Tibial nerve (tissue), 4 donors: ENCODE measurements around the gene PGAP6. TPM values are rescaled to one million over a fixed set of nuclear protein-coding genes. Genes with fewer than 3 reads are reported as not detected.

ENCODE experiments used
- DNase-seq, 2 donors: peaks; one replicate each; pipeline ENCODE4 v3.0.0-alpha.2; 2019; ENCODE audit warnings: low spot score in 2 of 2
- H3K27ac ChIP-seq, 4 donors: fragments of 200-600 bp; sonication (generic) in 3 of 4; one replicate each; pipeline ENCODE4 v1.5.1; 2017 to 2019; ENCODE audit warnings: mild to moderate bottlenecking in 1 of 4
- H3K27me3 ChIP-seq, 2 donors: fragments of 200-600 bp; sonication (generic) in 1 of 2; one replicate each; pipeline versions ENCODE4 v1.5.1 to v1.6.0; 2017 to 2019
- H3K36me3 ChIP-seq, 3 donors: fragments of 200-600 bp; sonication (generic); one replicate each; pipeline ENCODE4 v1.5.1; 2018 to 2019
- H3K4me1 ChIP-seq, 4 donors: fragments of 200-600 bp; sonication (generic) in 3 of 4; one replicate each; pipeline ENCODE4 v1.5.1; 2017 to 2019
- H3K4me3 ChIP-seq, 4 donors: fragments of 200-600 bp; sonication (generic) in 3 of 4; one replicate each; pipeline ENCODE4 v1.5.1; 2017 to 2019; ENCODE audit warnings: mild to moderate bottlenecking in 1 of 4, moderate library complexity in 1 of 4
- H3K9me3 ChIP-seq, 4 donors: fragments of 200-600 bp; sonication (generic) in 3 of 4; one replicate each; pipeline ENCODE4 v1.5.1; 2017 to 2019
- CTCF ChIP-seq, 5 experiments: fragments of 200-600 bp in 3 of 5; fragments of 450-650 bp in 2 of 5; sonication (generic) in 3 of 5; IDR thresholded peaks; one replicate each; pipeline ENCODE4 v1.5.1; 2016 to 2019; ENCODE audit warnings: antibody characterized with exemption in 5 of 5, mild to moderate bottlenecking in 3 of 5, moderate library complexity in 2 of 5
- EP300 ChIP-seq, 2 donors: sonication (generic); formaldehyde crosslinking; IDR thresholded peaks; one replicate each; pipeline ENCODE4 v1.6.1; 2017; ENCODE audit warnings: antibody characterized with exemption in 2 of 2, mild to moderate bottlenecking in 1 of 2
- POLR2A ChIP-seq, 2 donors: fragments of 450-650 bp; IDR thresholded peaks; one replicate each; pipeline ENCODE4 v1.6.1; 2017; ENCODE audit warnings: antibody characterized with exemption in 2 of 2, mild to moderate bottlenecking in 2 of 2, moderate library complexity in 2 of 2
- WGBS, 2 donors: methylation state at CpG; one replicate each; pipeline ENCODE4 v1.1.5; 2018; 5-methylcytosine and 5-hydroxymethylcytosine counted together
- total RNA-seq, 4 donors: library from RNA; depleted of rRNA; stranded (reverse); fragments of >200 nt; gene quantifications; one replicate each; pipeline ENCODE4 v1.1.0, GENCODE V29; 2016

The PGAP6 gene
- total RNA-seq, 4 donors from 2014 or later: 22.7 to 69.3 (median 36.7) TPM

DNA sequence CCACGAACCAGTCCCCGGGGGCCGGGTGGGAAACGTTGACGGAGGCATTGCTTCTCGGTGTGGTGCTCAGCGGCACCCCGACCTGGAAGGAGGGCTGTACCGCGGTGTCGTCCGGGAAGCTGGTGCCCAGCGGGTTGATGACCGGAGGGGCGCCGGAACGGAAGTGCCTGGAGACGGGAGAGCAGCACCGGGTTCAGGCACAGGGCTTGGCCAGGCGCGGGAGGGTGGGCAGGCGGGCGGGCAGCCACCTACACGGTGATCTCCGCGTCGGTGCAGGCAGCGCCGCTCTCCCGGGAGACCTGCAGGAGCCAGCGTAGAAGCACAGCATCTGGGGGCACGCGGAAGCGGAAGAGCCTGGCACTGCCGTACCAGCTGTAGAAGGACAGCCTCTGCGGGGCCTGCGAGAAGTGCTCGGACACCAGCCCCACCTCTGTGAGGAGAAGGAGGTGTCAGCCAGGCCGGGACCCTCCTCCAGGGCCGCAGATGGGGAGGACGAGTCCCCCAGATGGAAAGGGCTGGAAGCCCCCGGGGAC is 4.3 kb downstream of the PGAP6 start:
- peaks cover 0 to 55% (median 9%) of the 10 kb centered on the region in 3 donors for H3K36me3 ChIP-seq
- no peak for DNase-seq

DNA sequence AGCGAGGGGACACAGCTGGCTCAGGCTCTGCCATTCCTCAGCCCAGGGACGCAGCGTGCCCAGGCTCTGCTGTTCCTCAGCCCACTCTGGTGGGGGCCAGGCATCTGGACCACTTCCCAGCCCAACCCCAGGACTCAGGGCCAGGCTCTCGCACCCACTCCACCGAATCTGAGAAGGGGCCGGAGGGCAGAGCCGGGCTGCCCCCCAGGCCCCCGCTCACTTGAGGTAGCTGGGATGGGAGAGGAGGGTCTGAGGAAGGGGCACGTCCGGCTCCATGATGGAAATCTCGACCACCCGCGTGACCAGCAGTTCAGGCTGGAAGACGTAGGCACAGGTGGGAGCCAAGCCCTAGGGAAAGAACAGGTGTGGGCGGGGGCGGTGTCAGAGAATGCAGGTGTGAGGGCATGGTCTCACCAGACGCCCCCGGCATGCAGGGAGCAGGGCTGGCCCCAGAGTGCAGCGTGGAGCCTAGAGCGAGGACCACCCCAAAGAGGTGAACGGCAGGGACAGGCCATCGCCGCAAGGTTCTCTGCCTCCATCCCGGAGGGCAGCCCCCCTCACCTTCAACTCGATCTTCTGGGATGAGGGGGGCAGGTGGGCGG is 4.9 kb downstream of the PGAP6 start:
- H3K4me3 ChIP-seq: no peak overlapping the region
- peaks cover 0 to 60% (median 9%) of the 10 kb centered on the region in 3 donors for H3K36me3 ChIP-seq

More for the DNA sequence above, 4.3 kb downstream of the PGAP6 start:
- 83 to 89% methylated on average over 42 of the region's 42 CpGs for WGBS, 2 donors
- H3K27me3 ChIP-seq: no peaks in the 10 kb centered on the region
- H3K9me3 ChIP-seq: no peaks in the 10 kb centered on the region
- no peak overlapping the region for H3K4me3 ChIP-seq
- peaks cover 0 to 30% (median 7%) of the 10 kb centered on the region in 4 donors for H3K4me1 ChIP-seq
- TF ChIP-seq EP300 (IDR thresholded peaks at IDR 0.05): no peak
- no peak for TF ChIP-seq CTCF (IDR thresholded peaks at IDR 0.05)
- TF ChIP-seq POLR2A (IDR thresholded peaks at IDR 0.05): no peak
- H3K27ac ChIP-seq: no peak overlapping the region

GRCh38 chr16:375927-376816 is 5.6 kb downstream of the PGAP6 start:
- H3K4me3 ChIP-seq: no peak overlapping the region
- 89 to 94% methylated on average over 23 to 44 of the region's 44 CpGs for WGBS, 2 donors
- peaks cover 0 to 31% (median 8%) of the 10 kb centered on the region in 4 donors for H3K4me1 ChIP-seq
- DNase-seq: no peak
- H3K36me3 ChIP-seq: peaks cover 0 to 67% (median 9%) of the 10 kb centered on the region in 3 donors
- H3K9me3 ChIP-seq: no peaks in the 10 kb centered on the region
- H3K27ac ChIP-seq: no peak overlapping the region
- TF ChIP-seq EP300 (IDR thresholded peaks at IDR 0.05) (no peak), POLR2A (IDR thresholded peaks at IDR 0.05) (no peak), CTCF (IDR thresholded peaks at IDR 0.05) (no peak)
- H3K27me3 ChIP-seq: no peaks in the 10 kb centered on the region

More for the DNA sequence above, 4.9 kb downstream of the PGAP6 start:
- no peaks in the 10 kb centered on the region for H3K9me3 ChIP-seq
- DNase-seq: no peak
- no peaks in the 10 kb centered on the region for H3K27me3 ChIP-seq
- H3K4me1 ChIP-seq: peaks cover 0 to 28% (median 7%) of the 10 kb centered on the region in 4 donors
- H3K27ac ChIP-seq: no peak overlapping the region
- 88 to 90% methylated on average over 25 to 26 of the region's 26 CpGs for WGBS, 2 donors
- TF ChIP-seq CTCF (IDR thresholded peaks at IDR 0.05) (no peak), EP300 (IDR thresholded peaks at IDR 0.05) (no peak), POLR2A (IDR thresholded peaks at IDR 0.05) (no peak)

- peaks cover 0 to 67% (median 9%) of the 10 kb centered on the region in 3 donors for H3K36me3 ChIP-seq
- TF ChIP-seq EP300 (IDR thresholded peaks at IDR 0.05) (no peak), CTCF (IDR thresholded peaks at IDR 0.05) (no peak), POLR2A (IDR thresholded peaks at IDR 0.05) (no peak)
- DNase-seq: no peak
Measured at GRCh38 chr16:375212-375611, 6.6 kb downstream of the PGAP6 start.

DNA sequence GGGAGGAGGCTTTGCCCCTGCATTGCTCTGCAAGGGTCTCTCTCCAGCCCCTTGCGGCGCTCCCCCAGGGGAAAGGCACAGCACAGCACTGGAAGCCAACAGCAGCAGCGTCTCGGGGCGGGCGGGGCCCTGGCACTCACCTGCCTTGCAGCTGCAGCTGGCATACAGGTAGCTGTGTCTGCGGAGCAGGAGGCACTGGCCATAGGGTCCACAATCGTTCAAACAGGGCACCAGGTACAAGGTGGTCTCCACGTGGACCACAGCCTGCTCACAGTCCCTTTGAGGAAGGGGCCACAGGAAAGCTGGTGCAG is 7.2 kb downstream of the PGAP6 start:
- Histone ChIP-seq H3K36me3 (peaks cover 0 to 67% (median 9%) of the 10 kb centered on the region in 3 donors), H3K27me3 (no peaks in the 10 kb centered on the region), H3K4me1 (peaks cover 0 to 27% (median 11%) of the 10 kb centered on the region in 4 donors), H3K9me3 (no peaks in the 10 kb centered on the region), H3K4me3 (no peak overlapping the region), H3K27ac (no peak overlapping the region)
- 89 to 93% methylated on average over 8 to 9 of the region's 9 CpGs for WGBS, 2 donors
- no peak for TF ChIP-seq EP300 (IDR thresholded peaks at IDR 0.05)
- no peak for TF ChIP-seq CTCF (IDR thresholded peaks at IDR 0.05)
- no peak for TF ChIP-seq POLR2A (IDR thresholded peaks at IDR 0.05)
- no peak for DNase-seq

More at GRCh38 chr16:375212-375611, 6.6 kb downstream of the PGAP6 start:
- Histone ChIP-seq H3K4me3 (no peak overlapping the region), H3K4me1 (peaks cover 0 to 28% (median 6%) of the 10 kb centered on the region in 4 donors), H3K27me3 (no peaks in the 10 kb centered on the region), H3K27ac (no peak overlapping the region), H3K9me3 (no peaks in the 10 kb centered on the region)
- WGBS, 2 donors: 90 to 92% methylated on average over 23 of the region's 23 CpGs
